ENCODE data around the gene LGALS14. TPM values are rescaled to one million over a fixed set of nuclear protein-coding genes. Genes with fewer than 3 reads are reported as not detected.

Gene LGALS14
- total RNA-seq, result not detected

DNA sequence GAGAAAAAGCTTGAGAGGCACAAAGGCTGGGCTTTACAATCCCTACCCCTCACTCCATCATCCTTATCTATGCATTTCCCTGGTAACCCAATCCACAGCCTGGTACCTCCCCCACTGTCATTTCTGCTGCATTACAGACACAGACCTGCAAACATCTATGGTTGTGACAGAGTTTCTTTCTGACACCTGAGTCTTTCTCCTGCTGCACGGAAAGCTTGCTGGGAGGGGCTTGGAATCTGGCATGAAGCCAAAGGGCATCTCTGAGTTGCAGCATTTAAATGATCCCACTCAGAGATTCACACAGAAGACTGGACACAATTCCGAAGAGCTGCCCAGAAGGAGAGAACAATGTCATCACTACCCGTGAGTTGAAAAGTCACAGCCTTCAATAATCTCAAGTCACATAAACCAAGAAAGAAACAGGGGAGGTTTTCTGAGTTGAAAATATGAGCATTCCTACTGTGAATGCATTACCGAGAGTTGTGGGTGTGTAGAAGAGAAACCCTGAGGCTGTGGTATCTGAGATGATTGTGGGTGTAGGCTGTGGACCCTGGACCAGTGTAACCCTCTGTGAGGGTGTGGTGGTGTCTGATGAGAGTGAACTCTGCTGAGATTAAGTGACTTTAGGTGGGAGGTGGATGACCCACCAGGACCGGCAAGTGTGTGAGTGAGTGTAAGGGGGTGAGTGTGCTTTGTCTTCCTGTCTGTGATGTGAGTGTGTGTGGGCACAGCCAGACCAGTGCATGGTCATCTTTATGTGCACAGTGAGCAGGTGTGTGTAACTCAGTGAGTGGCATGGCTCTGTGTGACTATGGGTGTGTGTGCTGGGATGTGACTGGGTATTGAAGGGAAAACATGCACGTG, at the start of gene LGALS14:
Gene LGALS14 (plus strand): TSS at position 301 of the 864 bp plus-strand sequence. CDS start 48 bp downstream, at position 349.

GRCh38 chr19:39655613-39656012, 48.7 kb upstream of the LGALS14 start, which contains the start of gene LGALS16:
TSS of gene LGALS16 (plus strand) at chr19:39655913. CDS start at chr19:39655962, 49 bp downstream.

DNA sequence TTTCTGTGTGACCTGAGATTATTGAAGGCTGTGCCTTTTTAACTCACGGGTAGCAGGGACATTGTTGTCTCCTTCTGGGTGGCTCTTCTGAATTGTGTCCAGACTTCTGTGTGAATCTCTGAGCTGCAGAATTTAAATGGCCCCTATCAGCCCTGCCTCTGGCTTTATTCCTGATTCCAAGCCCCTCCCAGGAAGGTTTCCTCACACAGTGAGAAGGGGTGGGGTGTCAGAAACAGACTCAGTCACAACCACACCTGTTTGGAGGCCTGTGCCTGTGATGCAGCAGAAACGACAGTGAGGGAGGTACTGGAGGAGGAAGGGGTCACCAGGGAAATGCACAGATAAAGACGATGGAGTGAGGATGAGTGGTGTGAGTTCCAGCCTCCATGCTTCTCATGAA, 33.6 kb downstream of the LGALS14 start, which contains the start of gene CLC:
Gene CLC (minus strand): TSS at position 139 of the 400 bp plus-strand sequence. CDS start 77 bp downstream, at position 62.

Other genes starting within 250 kb of the LGALS14 start
- gene TIMM50, start 223.6 kb upstream of the LGALS14 start, total RNA-seq, result 46.6 TPM
- gene DLL3, start 205.5 kb upstream of the LGALS14 start, total RNA-seq, result 9.5 TPM
- gene SELENOV, start 189.3 kb upstream of the LGALS14 start, total RNA-seq, result 1.7 TPM
- 14.8 TPM for gene EID2B, start 171.6 kb upstream of the LGALS14 start, total RNA-seq
- gene EID2, start 164.3 kb upstream of the LGALS14 start, total RNA-seq, result 14.2 TPM
- not detected for gene LGALS13, start 102.0 kb upstream of the LGALS14 start, total RNA-seq
- gene LGALS16, start 48.6 kb upstream of the LGALS14 start, total RNA-seq, result not detected
- not detected for gene CLC, start 33.5 kb downstream of the LGALS14 start, total RNA-seq
- not detected for gene LEUTX, start 74.4 kb downstream of the LGALS14 start, total RNA-seq
- 29.4 TPM for gene DYRK1B, start 129.7 kb downstream of the LGALS14 start, total RNA-seq
- 143 TPM for gene FBL, start 141.9 kb downstream of the LGALS14 start, total RNA-seq
- 3.5 TPM for gene FCGBP, start 230.2 kb downstream of the LGALS14 start, total RNA-seq

Data from camera-type eye (tissue), 1 donor.